ENCODE measurements around the gene SH3TC2. TPM values are rescaled to one million over a fixed set of nuclear protein-coding genes. Genes with fewer than 3 reads are reported as not detected.

The SH3TC2 gene
- total RNA-seq, 1 experiment from 2014 or later: 9.3 TPM

GRCh38 chr5:149028984-149029383 is 33.9 kb downstream of the SH3TC2 start:
- DNase-seq (ENCODE audit: low read depth): peak; percentile 33

- DNase-seq (ENCODE audit: low read depth): no peak
Observed at GRCh38 chr5:149028161-149028560, 34.7 kb downstream of the SH3TC2 start.

- no peak for DNase-seq (ENCODE audit: low read depth)
Observed at GRCh38 chr5:149027636-149028035, 35.2 kb downstream of the SH3TC2 start.

- DNase-seq (ENCODE audit: low read depth): no peak
Observed at GRCh38 chr5:149024943-149025342, 37.9 kb downstream of the SH3TC2 start.

GRCh38 chr5:149024477-149024876 is 38.4 kb downstream of the SH3TC2 start:
- peak; percentile 78 for DNase-seq (ENCODE audit: low read depth)

DNA sequence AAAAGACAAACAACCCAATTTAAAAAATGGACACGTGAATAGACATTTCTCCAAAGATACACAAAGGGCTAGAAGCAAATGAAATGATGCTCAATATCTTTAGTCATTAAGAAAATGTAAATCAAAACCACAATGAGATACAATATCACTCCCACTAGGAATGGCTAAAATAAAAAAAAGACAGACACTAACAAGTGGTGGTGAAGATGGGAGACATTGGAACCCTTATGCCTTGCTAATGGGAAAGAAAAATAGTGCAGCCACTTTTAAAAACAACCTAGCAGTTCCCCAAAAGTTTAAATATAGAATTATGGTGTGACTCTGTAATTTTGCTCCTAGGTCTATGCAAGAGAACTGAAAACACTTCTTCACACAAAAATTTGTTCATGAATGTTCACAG is 40.7 kb downstream of the SH3TC2 start:
- no peak for DNase-seq (ENCODE audit: low read depth)

GRCh38 chr5:149019679-149020078 is 43.2 kb downstream of the SH3TC2 start:
- peak; percentile 39 for DNase-seq (ENCODE audit: low read depth)

DNA sequence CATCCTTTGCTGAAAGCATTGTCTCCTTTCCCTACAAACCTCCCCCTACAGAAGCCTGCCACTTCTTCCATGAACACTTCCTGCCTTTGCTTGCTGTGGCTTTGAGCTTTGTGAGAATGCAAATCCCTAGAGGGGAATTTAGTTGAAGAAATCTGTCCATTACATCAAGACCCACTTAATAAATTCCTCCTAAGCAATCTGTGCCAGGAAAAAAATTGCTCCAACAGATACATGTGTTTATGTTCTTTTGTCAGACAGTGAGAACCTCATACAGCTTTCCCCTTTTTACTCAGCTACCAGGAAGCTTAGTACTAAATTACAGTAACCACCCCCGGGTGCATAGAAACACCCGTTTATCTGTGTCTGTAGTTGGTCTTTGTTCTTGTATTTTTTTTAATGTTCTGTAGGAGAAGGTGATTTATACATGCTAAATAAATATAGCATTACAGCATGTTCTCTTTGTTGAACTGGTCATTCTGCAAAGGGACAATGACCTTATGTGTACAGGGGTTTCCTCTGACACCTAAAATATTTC is 43.9 kb downstream of the SH3TC2 start:
- peak; percentile 41 for DNase-seq (ENCODE audit: low read depth)

DNA sequence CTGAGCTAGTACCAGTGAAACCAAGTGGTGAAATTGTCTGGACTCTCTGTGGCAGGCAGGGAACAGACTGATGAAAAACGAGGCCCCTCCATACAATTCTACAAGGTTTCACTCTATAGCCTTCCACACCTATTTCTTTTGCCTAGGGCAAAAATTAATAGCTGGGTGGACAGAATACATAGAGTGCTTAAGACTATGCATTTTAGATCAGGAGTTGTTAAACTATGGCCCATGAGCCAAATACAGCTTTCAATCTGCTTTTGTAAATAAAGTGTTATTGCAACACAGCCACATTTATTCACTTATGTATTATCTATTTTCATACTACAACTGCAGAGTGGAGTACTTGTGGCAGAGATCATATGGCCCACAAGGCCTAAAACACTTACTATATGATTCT is 45.2 kb downstream of the SH3TC2 start:
- no peak for DNase-seq (ENCODE audit: low read depth)

GRCh38 chr5:149015561-149015960 is 47.3 kb downstream of the SH3TC2 start:
- DNase-seq (ENCODE audit: low read depth): no peak

GRCh38 chr5:149015126-149015525 is 47.7 kb downstream of the SH3TC2 start:
- DNase-seq (ENCODE audit: low read depth): peak; percentile 91

GRCh38 chr5:149014571-149015031 is 48.3 kb downstream of the SH3TC2 start:
- no peak for DNase-seq (ENCODE audit: low read depth)

DNA sequence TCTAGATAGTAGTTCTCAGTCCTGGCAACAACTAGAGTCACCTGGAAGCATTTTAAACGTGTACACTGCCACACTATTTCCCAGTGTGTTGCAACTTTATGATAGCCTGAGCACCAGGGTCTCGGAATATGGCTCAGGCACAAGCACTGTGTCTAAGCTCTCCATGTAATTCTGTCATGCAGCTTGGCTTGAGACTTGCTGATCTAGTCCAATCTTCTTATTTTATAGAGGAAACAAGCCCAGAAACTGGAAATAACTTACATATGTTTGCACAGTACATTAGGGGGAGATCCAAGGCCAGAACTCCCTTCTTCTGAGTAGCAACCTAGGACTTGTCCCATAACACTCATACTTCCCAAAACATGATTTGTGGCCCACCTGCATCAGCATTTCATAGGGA is 49.1 kb downstream of the SH3TC2 start:
- no peak for DNase-seq (ENCODE audit: low read depth)

- no peak for DNase-seq (ENCODE audit: low read depth)
Observed at GRCh38 chr5:149012350-149012749, 50.5 kb downstream of the SH3TC2 start.

DNA sequence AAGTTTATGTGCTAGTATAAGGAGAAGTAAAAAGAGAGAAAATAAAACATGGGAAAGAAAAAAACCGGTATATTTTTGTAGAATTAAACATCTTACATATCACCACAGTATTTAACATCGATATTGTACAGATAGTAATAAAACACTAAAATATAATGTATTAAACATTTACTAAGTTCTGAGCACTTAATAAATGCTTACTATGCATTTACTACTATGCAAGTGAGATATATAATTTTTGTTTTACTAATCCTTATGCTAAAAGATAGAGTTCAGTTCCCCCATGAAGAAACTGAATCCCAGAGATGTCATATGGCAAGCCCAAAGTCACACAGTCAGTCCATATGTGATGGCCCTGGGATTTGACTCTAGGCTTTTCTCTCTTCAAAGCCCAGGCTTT is 51.1 kb downstream of the SH3TC2 start:
- no peak for DNase-seq (ENCODE audit: low read depth)

GRCh38 chr5:149011084-149011483 is 51.8 kb downstream of the SH3TC2 start:
- peak; percentile 88 for DNase-seq (ENCODE audit: low read depth)

GRCh38 chr5:149007174-149007573 is 55.7 kb downstream of the SH3TC2 start:
- peak; percentile 68 for DNase-seq (ENCODE audit: low read depth)

DNA sequence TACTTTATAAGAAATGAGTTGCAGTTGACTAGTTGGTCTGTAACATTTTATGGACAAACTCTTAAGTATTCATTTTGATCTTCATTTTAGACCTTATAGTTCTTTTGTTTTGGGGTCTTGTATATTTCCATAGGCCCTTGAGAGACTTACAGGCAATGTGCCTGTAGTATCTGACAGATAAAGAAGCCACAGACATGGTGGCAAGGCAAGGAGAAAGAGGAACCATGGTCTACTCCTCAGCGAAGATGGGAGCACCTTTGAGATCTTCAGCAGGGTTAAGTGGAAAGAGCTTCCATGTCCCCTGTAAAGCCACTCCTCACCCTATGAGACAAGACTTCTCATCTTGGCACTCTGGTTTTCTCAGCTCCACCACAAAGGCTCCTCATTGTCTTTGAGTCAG is 56.4 kb downstream of the SH3TC2 start:
- no peak for DNase-seq (ENCODE audit: low read depth)

DNA sequence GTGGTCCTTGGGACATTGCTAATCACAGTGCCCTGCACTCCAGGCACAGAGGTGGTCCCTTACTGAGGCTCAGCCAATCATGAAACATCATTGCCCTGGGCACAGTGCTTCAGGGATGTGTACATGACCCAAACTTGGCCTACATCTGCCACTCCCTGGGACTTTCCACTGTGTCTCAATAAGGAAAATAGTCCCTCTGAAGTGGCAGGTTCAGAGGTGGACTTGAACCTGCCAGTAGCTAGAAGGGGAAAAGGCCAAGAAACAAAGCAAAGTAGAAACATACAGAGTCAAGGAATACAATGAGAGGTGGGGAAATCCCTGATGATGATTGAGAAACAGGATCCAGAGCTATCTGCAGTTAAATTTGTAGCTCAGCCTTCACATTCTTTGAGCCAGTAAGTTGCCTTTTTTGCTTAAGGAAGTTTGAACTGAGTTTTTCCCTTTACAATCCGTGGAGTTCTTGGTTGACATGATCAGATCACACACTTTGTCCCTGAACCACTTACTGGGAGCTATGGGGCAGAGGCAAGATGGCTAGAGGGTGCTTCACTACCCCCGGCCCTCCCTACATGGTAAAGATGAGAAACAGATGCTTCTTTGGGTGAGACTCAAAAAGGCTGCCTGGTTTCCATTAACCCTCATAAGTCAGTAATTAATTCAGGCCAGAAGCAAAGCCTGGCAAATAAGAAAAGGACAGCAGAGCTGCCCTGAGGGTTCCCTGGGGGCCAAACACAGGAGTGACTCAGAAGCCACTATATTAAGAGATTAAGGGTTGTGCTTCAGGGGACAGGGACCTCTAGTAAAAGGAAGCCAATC is 57.6 kb downstream of the SH3TC2 start:
- DNase-seq (ENCODE audit: low read depth): peak; percentile 89

DNA sequence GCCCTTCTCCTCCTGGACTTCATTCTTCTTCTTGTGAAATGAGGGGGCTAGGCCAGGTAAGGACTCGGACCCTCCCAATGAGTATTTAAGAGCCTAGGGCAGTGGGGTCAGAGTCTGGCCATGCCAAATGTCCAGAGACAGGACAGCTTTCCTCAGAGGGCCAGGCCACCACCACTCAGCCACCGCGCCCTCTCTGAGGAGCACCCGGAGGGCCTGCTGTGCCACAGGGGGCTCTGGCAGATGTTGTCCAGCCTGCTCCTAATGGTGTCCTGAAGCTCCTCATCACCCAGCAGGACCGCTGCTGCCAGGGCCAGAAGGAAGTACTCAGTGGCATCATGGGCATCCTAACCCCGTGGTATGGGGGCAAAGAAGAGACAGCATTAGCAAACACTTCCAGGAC is 58.3 kb downstream of the SH3TC2 start:
- no peak for DNase-seq (ENCODE audit: low read depth)

- DNase-seq (ENCODE audit: low read depth): peak; percentile 71
Observed at GRCh38 chr5:149002761-149003689, 59.8 kb downstream of the SH3TC2 start.

GRCh38 chr5:149002053-149002452 is 60.8 kb downstream of the SH3TC2 start:
- DNase-seq (ENCODE audit: low read depth): peak; percentile 99

Data from RPMI7951 (cell line).